ENCODE measurements around the gene BMS1.
"Not testable (repeated sequence)": the region's sequence is repeated elsewhere in the genome, so short reads cannot be mapped to it uniquely, and the experiment has no call there.

Gene BMS1

DNA sequence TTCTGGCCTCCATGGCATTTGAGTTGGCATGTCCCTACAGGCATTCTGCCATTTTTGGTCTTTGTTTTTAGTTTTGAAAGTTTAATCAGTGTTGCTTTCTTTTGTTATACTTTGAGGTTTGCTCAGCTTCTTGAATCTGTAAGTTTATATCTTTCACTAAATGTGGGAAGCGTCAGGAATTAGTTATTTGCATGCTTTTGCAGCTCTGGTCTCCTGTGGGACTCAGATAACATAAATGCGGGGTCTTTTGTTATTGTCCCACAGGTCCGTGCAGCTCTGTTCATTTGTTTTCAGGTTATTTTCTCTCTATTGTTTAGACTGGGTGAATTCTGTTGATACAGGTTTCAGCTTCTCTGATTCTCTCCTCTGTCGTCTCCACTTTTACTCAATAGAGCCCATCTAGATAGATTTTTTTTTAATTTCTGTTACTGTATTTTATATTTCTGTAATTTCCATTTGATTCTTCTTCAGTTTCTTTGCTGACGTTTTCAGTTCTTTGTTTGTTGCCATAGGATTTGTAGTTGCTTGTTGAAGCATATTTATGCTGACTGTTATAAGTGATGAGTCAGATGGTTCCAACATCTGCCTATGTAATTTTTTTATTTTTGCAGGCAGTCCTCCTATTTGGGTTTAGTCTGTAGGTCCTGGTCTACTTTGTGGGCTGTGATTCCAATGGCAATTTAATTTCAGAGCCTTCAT lies 31.5 kb downstream of the BMS1 start:
- H3K9me3 ChIP-seq (ENCODE audit: control extremely low read depth in 1 of 5, control insufficient read depth in 4 of 5, insufficient read depth in 2 of 5, low read depth in 1 of 5, low read length in 4 of 5); CTCF ChIA-PET; POLR2A ChIA-PET; H3K27me3 ChIP-seq (replicated peaks in 2 of 5; ENCODE audit: control insufficient read depth in 4 of 5, insufficient read depth in 5 of 5, low read length in 4 of 5); H3K4me1 ChIP-seq (ENCODE audit: control extremely low read depth in 1 of 4, control insufficient read depth in 4 of 4, insufficient read depth in 4 of 4, low read length in 3 of 4); DNase-seq; H3K4me3 ChIP-seq (ENCODE audit: control insufficient read depth in 1 of 7, extremely low read depth in 1 of 7, insufficient read depth in 4 of 7, low read depth in 2 of 7, low read length in 6 of 7); H3K27ac ChIP-seq (ENCODE audit: insufficient read depth in 1 of 2, low read depth in 1 of 2, low read length in 2 of 2, poor library complexity in 1 of 2, severe bottlenecking in 2 of 2): not testable (repeated sequence)
- WGBS (ENCODE audit: insufficient coverage): no CpG with 5 or more reads among the region's 5 CpGs
- H3K36me3 ChIP-seq (ENCODE audit: control insufficient read depth in 4 of 4, insufficient read depth in 4 of 4, low read length in 3 of 4): peaks cover 10 to 55% (median 35%) of the 10 kb centered on the region in 4 experiments

DNA sequence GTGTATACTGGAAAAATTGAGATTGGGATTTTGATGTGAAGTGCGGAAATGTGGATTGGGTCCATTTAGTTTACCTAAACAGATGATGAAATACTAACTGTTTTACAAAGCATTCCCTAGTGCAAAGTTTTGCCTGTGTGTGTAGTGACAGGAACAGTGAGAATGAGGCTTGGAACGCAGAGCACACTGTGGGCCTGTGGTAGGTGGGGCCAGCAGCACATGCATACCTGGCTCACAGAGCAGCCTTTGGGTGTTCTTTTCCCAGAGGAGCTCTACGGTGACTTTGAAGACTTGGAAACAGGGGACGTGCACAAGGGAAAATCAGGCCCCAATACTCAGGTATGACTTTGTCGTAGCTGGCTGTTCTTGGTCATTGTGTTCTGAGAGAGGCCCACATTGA lies 33.7 kb downstream of the BMS1 start:
- POLR2A ChIA-PET; H3K27ac ChIP-seq (ENCODE audit: insufficient read depth in 1 of 2, low read depth in 1 of 2, low read length in 2 of 2, poor library complexity in 1 of 2, severe bottlenecking in 2 of 2); H3K4me1 ChIP-seq (ENCODE audit: control extremely low read depth in 1 of 4, control insufficient read depth in 4 of 4, insufficient read depth in 4 of 4, low read length in 3 of 4); DNase-seq; CTCF ChIA-PET; H3K9me3 ChIP-seq (ENCODE audit: control extremely low read depth in 1 of 5, control insufficient read depth in 4 of 5, insufficient read depth in 2 of 5, low read depth in 1 of 5, low read length in 4 of 5); H3K4me3 ChIP-seq (ENCODE audit: control insufficient read depth in 1 of 7, extremely low read depth in 1 of 7, insufficient read depth in 4 of 7, low read depth in 2 of 7, low read length in 6 of 7); H3K27me3 ChIP-seq (replicated peaks in 2 of 5; ENCODE audit: control insufficient read depth in 4 of 5, insufficient read depth in 5 of 5, low read length in 4 of 5): not testable (repeated sequence)
- 96% methylated on average over 3 of the region's 5 CpGs for WGBS (ENCODE audit: insufficient coverage)
- H3K36me3 ChIP-seq (ENCODE audit: control insufficient read depth in 4 of 4, insufficient read depth in 4 of 4, low read length in 3 of 4): peaks cover 3 to 49% (median 26%) of the 10 kb centered on the region in 4 experiments

GRCh38 chr10:42816912-42817311 lies 34.3 kb downstream of the BMS1 start:
- no peak for DNase-seq
- H3K27ac ChIP-seq (ENCODE audit: insufficient read depth in 1 of 2, low read depth in 1 of 2, low read length in 2 of 2, poor library complexity in 1 of 2, severe bottlenecking in 2 of 2): no peak overlapping the region
- peaks cover 3 to 48% (median 25%) of the 10 kb centered on the region in 4 experiments for H3K36me3 ChIP-seq (ENCODE audit: control insufficient read depth in 4 of 4, insufficient read depth in 4 of 4, low read length in 3 of 4)
- ChIA-PET POLR2A (interaction anchor here (0.6 kb wide), 1 partner anchor 35 kb away, joined by 5 read pairs; no protein-coding TSS in a partner anchor), CTCF (interaction anchor here (0.6 kb wide), 1 partner anchor 11 kb away, joined by 3 read pairs; no protein-coding TSS in a partner anchor)
- H3K27me3 ChIP-seq (replicated peaks in 2 of 5; ENCODE audit: control insufficient read depth in 4 of 5, insufficient read depth in 5 of 5, low read length in 4 of 5): no peaks in the 10 kb centered on the region
- no peaks in the 10 kb centered on the region for H3K4me1 ChIP-seq (ENCODE audit: control extremely low read depth in 1 of 4, control insufficient read depth in 4 of 4, insufficient read depth in 4 of 4, low read length in 3 of 4)
- no CpG with 5 or more reads among the region's 2 CpGs for WGBS (ENCODE audit: insufficient coverage)
- peaks cover 0 to 6% (median 3%) of the 10 kb centered on the region in 5 experiments for H3K9me3 ChIP-seq (ENCODE audit: control extremely low read depth in 1 of 5, control insufficient read depth in 4 of 5, insufficient read depth in 2 of 5, low read depth in 1 of 5, low read length in 4 of 5)
- no peak overlapping the region for H3K4me3 ChIP-seq (ENCODE audit: control insufficient read depth in 1 of 7, extremely low read depth in 1 of 7, insufficient read depth in 4 of 7, low read depth in 2 of 7, low read length in 6 of 7)

DNA sequence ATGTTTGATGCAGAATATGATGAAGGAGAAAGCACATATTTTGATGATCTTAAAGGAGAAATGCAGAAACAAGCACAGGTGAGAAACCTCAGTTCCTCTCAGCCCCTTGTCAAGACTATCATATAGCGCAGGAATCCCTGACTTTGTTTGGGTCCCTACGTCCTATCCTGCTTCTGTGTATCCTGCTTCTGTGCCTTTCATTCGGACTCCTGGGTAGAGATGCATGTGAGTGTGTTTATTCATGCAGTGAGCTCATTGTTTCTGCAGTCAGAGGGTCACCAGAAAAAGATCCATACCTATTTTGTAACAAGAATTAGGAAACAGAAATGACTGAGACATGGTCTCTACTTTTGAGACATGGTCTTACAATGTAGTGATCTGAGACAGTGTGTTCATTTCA lies 34.8 kb downstream of the BMS1 start:
- not testable (repeated sequence) for H3K27ac ChIP-seq (ENCODE audit: insufficient read depth in 1 of 2, low read depth in 1 of 2, low read length in 2 of 2, poor library complexity in 1 of 2, severe bottlenecking in 2 of 2); H3K27me3 ChIP-seq (replicated peaks in 2 of 5; ENCODE audit: control insufficient read depth in 4 of 5, insufficient read depth in 5 of 5, low read length in 4 of 5); H3K9me3 ChIP-seq (ENCODE audit: control extremely low read depth in 1 of 5, control insufficient read depth in 4 of 5, insufficient read depth in 2 of 5, low read depth in 1 of 5, low read length in 4 of 5); DNase-seq; H3K4me3 ChIP-seq (ENCODE audit: control insufficient read depth in 1 of 7, extremely low read depth in 1 of 7, insufficient read depth in 4 of 7, low read depth in 2 of 7, low read length in 6 of 7); H3K4me1 ChIP-seq (ENCODE audit: control extremely low read depth in 1 of 4, control insufficient read depth in 4 of 4, insufficient read depth in 4 of 4, low read length in 3 of 4)
- peaks cover 5 to 45% (median 22%) of the 10 kb centered on the region in 4 experiments for H3K36me3 ChIP-seq (ENCODE audit: control insufficient read depth in 4 of 4, insufficient read depth in 4 of 4, low read length in 3 of 4)
- no CpG with 5 or more reads among the region's 3 CpGs for WGBS (ENCODE audit: insufficient coverage)
- ChIA-PET POLR2A (interaction anchor here (0.6 kb wide), 1 partner anchor 36 kb away, joined by 5 read pairs; no protein-coding TSS in a partner anchor), CTCF (interaction anchor here (0.6 kb wide), 1 partner anchor 11 kb away, joined by 3 read pairs; no protein-coding TSS in a partner anchor)

DNA sequence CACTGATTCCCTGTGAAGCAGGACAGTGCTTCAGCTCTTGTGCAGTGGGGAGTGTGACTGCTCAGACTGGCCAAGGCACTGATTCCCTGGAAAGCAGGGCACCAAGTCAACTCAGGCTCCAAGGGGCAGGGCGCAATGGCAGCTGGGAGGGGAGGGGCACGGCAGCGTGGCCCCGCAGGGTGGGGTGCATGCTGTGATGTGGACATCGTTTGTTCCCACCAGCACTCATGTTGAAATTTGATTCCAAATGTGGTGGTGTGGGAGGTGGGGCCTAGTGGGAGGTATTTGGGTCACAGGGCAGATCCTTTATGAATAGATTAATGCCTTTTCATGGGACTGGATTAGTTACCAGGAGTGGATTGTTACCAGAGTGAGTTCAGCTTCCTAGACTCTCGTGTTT lies 44.2 kb downstream of the BMS1 start:
- 90% methylated on average over 2 of the region's 6 CpGs for WGBS (ENCODE audit: insufficient coverage)
- H3K4me1 ChIP-seq (ENCODE audit: control extremely low read depth in 1 of 4, control insufficient read depth in 4 of 4, insufficient read depth in 4 of 4, low read length in 3 of 4); DNase-seq; H3K4me3 ChIP-seq (ENCODE audit: control insufficient read depth in 1 of 7, extremely low read depth in 1 of 7, insufficient read depth in 4 of 7, low read depth in 2 of 7, low read length in 6 of 7); H3K27me3 ChIP-seq (replicated peaks in 2 of 5; ENCODE audit: control insufficient read depth in 4 of 5, insufficient read depth in 5 of 5, low read length in 4 of 5); H3K9me3 ChIP-seq (ENCODE audit: control extremely low read depth in 1 of 5, control insufficient read depth in 4 of 5, insufficient read depth in 2 of 5, low read depth in 1 of 5, low read length in 4 of 5); H3K27ac ChIP-seq (ENCODE audit: insufficient read depth in 1 of 2, low read depth in 1 of 2, low read length in 2 of 2, poor library complexity in 1 of 2, severe bottlenecking in 2 of 2); POLR2A ChIA-PET: not testable (repeated sequence)
- CTCF ChIA-PET: interaction anchor here (0.6 to 1.2 kb wide), 2 partner anchors 40 to 205 kb away, joined by 3 read pairs; no protein-coding TSS in a partner anchor
- H3K36me3 ChIP-seq (ENCODE audit: control insufficient read depth in 4 of 4, insufficient read depth in 4 of 4, low read length in 3 of 4): peaks cover 6 to 57% (median 31%) of the 10 kb centered on the region in 4 experiments

DNA sequence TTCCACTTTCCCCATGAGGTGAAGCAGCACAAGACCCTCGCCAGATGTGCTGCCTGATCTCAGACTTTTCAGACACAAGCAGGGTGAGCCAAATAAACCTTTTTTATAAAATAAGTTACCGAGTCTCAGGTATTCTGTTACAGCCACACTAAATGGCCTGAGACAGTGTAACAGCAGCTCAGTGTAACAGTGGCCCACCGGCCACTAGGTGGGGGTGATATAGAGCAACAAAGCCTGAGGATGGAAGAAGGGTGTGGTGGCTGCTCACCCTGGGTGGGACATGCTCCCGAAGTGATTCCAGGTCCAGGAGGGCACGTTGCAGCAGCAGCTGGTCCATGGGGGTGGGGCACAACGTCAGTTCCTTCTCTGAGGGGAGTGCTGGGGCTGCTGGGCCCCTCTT lies 44.6 kb downstream of the BMS1 start:
- H3K36me3 ChIP-seq (ENCODE audit: control insufficient read depth in 4 of 4, insufficient read depth in 4 of 4, low read length in 3 of 4): peaks cover 6 to 59% (median 33%) of the 10 kb centered on the region in 4 experiments
- 60% methylated on average over 3 of the region's 6 CpGs for WGBS (ENCODE audit: insufficient coverage)
- POLR2A ChIA-PET: no interaction called here

DNA sequence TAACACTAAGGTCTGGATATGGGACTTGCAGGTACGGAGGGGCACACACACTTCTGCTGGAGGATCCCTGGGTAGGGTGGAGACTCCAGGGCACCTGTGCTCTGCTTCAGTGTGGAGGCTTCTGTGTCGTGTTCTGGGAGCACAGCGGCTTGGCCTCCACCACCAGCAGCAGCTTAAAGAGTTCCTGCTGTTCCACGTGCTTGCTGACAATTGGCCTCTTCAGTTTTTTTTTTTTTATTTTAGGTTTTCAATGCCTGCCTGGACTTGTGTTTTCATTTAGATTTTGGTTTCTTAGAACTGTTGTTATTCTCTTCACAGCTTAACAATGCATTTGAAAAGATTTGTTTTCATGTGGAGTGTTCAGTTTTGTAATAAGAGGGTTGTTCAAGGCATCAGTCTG lies 45.8 kb downstream of the BMS1 start:
- H3K4me3 ChIP-seq (ENCODE audit: control insufficient read depth in 1 of 7, extremely low read depth in 1 of 7, insufficient read depth in 4 of 7, low read depth in 2 of 7, low read length in 6 of 7); DNase-seq; H3K27me3 ChIP-seq (replicated peaks in 2 of 5; ENCODE audit: control insufficient read depth in 4 of 5, insufficient read depth in 5 of 5, low read length in 4 of 5); POLR2A ChIA-PET; H3K9me3 ChIP-seq (ENCODE audit: control extremely low read depth in 1 of 5, control insufficient read depth in 4 of 5, insufficient read depth in 2 of 5, low read depth in 1 of 5, low read length in 4 of 5); H3K27ac ChIP-seq (ENCODE audit: insufficient read depth in 1 of 2, low read depth in 1 of 2, low read length in 2 of 2, poor library complexity in 1 of 2, severe bottlenecking in 2 of 2); H3K4me1 ChIP-seq (ENCODE audit: control extremely low read depth in 1 of 4, control insufficient read depth in 4 of 4, insufficient read depth in 4 of 4, low read length in 3 of 4): not testable (repeated sequence)
- CTCF ChIA-PET: interaction anchor here (0.6 to 0.9 kb wide), 2 partner anchors 11 to 32 kb away, joined by 3 read pairs; no protein-coding TSS in a partner anchor
- H3K36me3 ChIP-seq (ENCODE audit: control insufficient read depth in 4 of 4, insufficient read depth in 4 of 4, low read length in 3 of 4): peaks cover 4 to 48% (median 31%) of the 10 kb centered on the region in 4 experiments
- WGBS (ENCODE audit: insufficient coverage): 97% methylated on average over 4 of the region's 4 CpGs

More for the DNA sequence above, 44.6 kb downstream of the BMS1 start:
- Histone ChIP-seq H3K9me3 (ENCODE audit: control extremely low read depth in 1 of 5, control insufficient read depth in 4 of 5, insufficient read depth in 2 of 5, low read depth in 1 of 5, low read length in 4 of 5) (peaks cover 0 to 4% (median 0%) of the 10 kb centered on the region in 5 experiments), H3K4me1 (ENCODE audit: control extremely low read depth in 1 of 4, control insufficient read depth in 4 of 4, insufficient read depth in 4 of 4, low read length in 3 of 4) (no peaks in the 10 kb centered on the region), H3K27me3 (replicated peaks in 2 of 5; ENCODE audit: control insufficient read depth in 4 of 5, insufficient read depth in 5 of 5, low read length in 4 of 5) (no peaks in the 10 kb centered on the region), H3K27ac (ENCODE audit: insufficient read depth in 1 of 2, low read depth in 1 of 2, low read length in 2 of 2, poor library complexity in 1 of 2, severe bottlenecking in 2 of 2) (no peak overlapping the region), H3K4me3 (ENCODE audit: control insufficient read depth in 1 of 7, extremely low read depth in 1 of 7, insufficient read depth in 4 of 7, low read depth in 2 of 7, low read length in 6 of 7) (no peak overlapping the region)
- peak in 2 of 3 donors; percentile 14 to 23 for DNase-seq
- CTCF ChIA-PET: interaction anchor here (0.6 to 1.2 kb wide), 2 partner anchors 40 to 206 kb away, joined by 3 read pairs; no protein-coding TSS in a partner anchor

Measured in common myeloid progenitor, CD34-positive (primary cell).